K562 (cell line): Measurements from ENCODE around the gene ADSS1. TPM values are rescaled to one million over a fixed set of nuclear protein-coding genes. Genes with fewer than 3 reads are reported as not detected.

ENCODE experiments used
- ATAC-seq: fragments of 200-7000 bp; cut with Tn5 transposase; 3 replicates; pipeline ENCODE4 v1.9.1; 2020; ENCODE audit warnings: moderate library complexity
- BruUV-seq: library from RNA; stranded (reverse); fragments of 400-500 nt; replicated peaks from 2 replicates; lab custom pipeline; 2021; lab: Mats Ljungman, UMichigan
- CTCF ChIA-PET: fragments of 300-600 bp; formaldehyde crosslinking; extraction: SDS; loops from one replicate; lab custom pipeline; 2021; ENCODE audit warnings: low intra/inter-chr PET ratio; lab: Yijun Ruan, JAX
- POLR2A ChIA-PET: fragments of 300-600, 350-650 bp; sonication (Branson Sonifier 250); formaldehyde crosslinking; extraction: SDS; loops from one replicate; lab custom pipeline; 2021; ENCODE audit warnings: antibody characterized with exemption, inconsistent platforms; lab: Yijun Ruan, JAX
- DNase-seq, 4 experiments: peaks; one replicate each; pipeline versions ENCODE4 v3.0.0 to v3.0.0-alpha.2; 2011 to 2018; ENCODE audit warnings: low spot score in 3 of 4, mixed read lengths in 3 of 4; ENCODE audit errors: extremely low read depth in 1 of 4
- FAIRE-seq: peaks from 2 replicates; lab custom pipeline; 2011; peaks lifted over from hg19 to GRCh38; lab: Jason Lieb, UNC
- H2AFZ ChIP-seq: 2 replicates; pipeline ENCODE4 v1.6.0; 2011; ENCODE audit warnings: low read depth, low read length, control low read depth, inconsistent platforms
- H3K27ac ChIP-seq: fragments of 200-600 bp; 3 replicates; pipeline ENCODE4 v1.8.0; 2011; ENCODE audit warnings: low read depth, mild to moderate bottlenecking, control low read depth, inconsistent platforms, low read length, moderate library complexity, mixed read lengths; ENCODE audit errors: extremely low read depth
- H3K27me3 ChIP-seq, 2 experiments: fragments of 300-600 bp in 1 of 2; 2 replicates in 1 of 2; 3 replicates in 1 of 2; pipeline versions ENCODE4 v1.6.0 to v1.8.0; 2011; ENCODE audit warnings: inconsistent platforms in 2 of 2, low read length in 2 of 2, mild to moderate bottlenecking in 1 of 2, mixed read lengths in 1 of 2, moderate library complexity in 1 of 2; ENCODE audit not compliant: control insufficient read depth in 2 of 2, insufficient read depth in 2 of 2
- H3K36me3 ChIP-seq: fragments of 300-600 bp; 3 replicates; pipeline ENCODE4 v1.8.0; 2011; ENCODE audit warnings: mild to moderate bottlenecking, low read length, inconsistent platforms; ENCODE audit not compliant: control insufficient read depth, insufficient read depth
- H3K4me1 ChIP-seq, 2 experiments: fragments of 200-600 bp in 1 of 2; replicated peaks in 1 of 2; 2 replicates in 1 of 2; 3 replicates in 1 of 2; pipeline versions ENCODE4 v1.5.1 to v1.8.0; 2011; ENCODE audit warnings: inconsistent platforms in 2 of 2, low read length in 2 of 2, mild to moderate bottlenecking in 1 of 2, mixed read lengths in 1 of 2, moderate library complexity in 1 of 2; ENCODE audit not compliant: control insufficient read depth in 2 of 2, insufficient read depth in 2 of 2
- H3K4me2 ChIP-seq: 2 replicates; pipeline ENCODE4 v1.6.1; 2011; ENCODE audit warnings: low read length, control low read depth, inconsistent platforms, mixed read lengths; ENCODE audit not compliant: insufficient read depth
- H3K4me3 ChIP-seq: fragments of 200-600 bp; sonication (generic), shearing (Covaris generic); 2 replicates; pipeline ENCODE4 v1.5.1; 2016; ENCODE audit warnings: control low read depth, inconsistent platforms
- H3K79me2 ChIP-seq: fragments of 200-600 bp; 3 replicates; pipeline ENCODE4 v1.8.0; 2011; ENCODE audit warnings: low read length, inconsistent platforms; ENCODE audit not compliant: control insufficient read depth, insufficient read depth
- H3K9ac ChIP-seq, 2 experiments: 2 replicates each; pipeline versions ENCODE4 v1.6.0 to v1.6.1; 2011; ENCODE audit warnings: low read depth in 2 of 2, low read length in 2 of 2, control low read depth in 1 of 2, inconsistent platforms in 1 of 2, mild to moderate bottlenecking in 1 of 2, mixed read lengths in 1 of 2; ENCODE audit not compliant: insufficient read depth in 1 of 2
- H3K9me1 ChIP-seq: one replicate; pipeline ENCODE4 v1.6.0; 2011; ENCODE audit warnings: inconsistent platforms, mild to moderate bottlenecking, low read length, moderate library complexity; ENCODE audit not compliant: control insufficient read depth, insufficient read depth
- H3K9me3 ChIP-seq: replicated peaks from 2 replicates; pipeline ENCODE4 v1.5.1; 2011; ENCODE audit warnings: low read depth, low read length, inconsistent platforms; ENCODE audit not compliant: control insufficient read depth, insufficient read depth
- H4K20me1 ChIP-seq: replicated peaks from 2 replicates; pipeline ENCODE4 v1.6.1; 2011; ENCODE audit warnings: low read length, inconsistent platforms, mixed read lengths; ENCODE audit not compliant: control insufficient read depth, insufficient read depth
- ARHGAP35 ChIP-seq: fragments of 450-650 bp; IDR thresholded peaks from 2 replicates; pipeline ENCODE4 v1.6.1; 2018; ENCODE audit not compliant: partially characterized antibody
- ARID2 ChIP-seq: fragments of 450-650 bp; IDR thresholded peaks from 2 replicates; pipeline ENCODE4 v1.6.1; 2017; ENCODE audit warnings: antibody characterized with exemption, mild to moderate bottlenecking
- BMI1 ChIP-seq: fragments of 150-350 bp; IDR thresholded peaks from 2 replicates; pipeline ENCODE4 v1.6.1; 2014; ENCODE audit warnings: low read length
- CHD7 ChIP-seq: fragments of 200-600 bp; sonication (generic); IDR thresholded peaks from one replicate; pipeline ENCODE4 v1.6.1; 2012; ENCODE audit warnings: mild to moderate bottlenecking, low read depth, low read length, inconsistent platforms
- EGR1 ChIP-seq: fragments of 450-650 bp; conservative IDR thresholded peaks from 2 replicates; pipeline ENCODE4 v1.6.1; 2017; ENCODE audit warnings: mild to moderate bottlenecking
- ESRRA ChIP-seq: fragments of 450-650 bp; IDR thresholded peaks from 2 replicates; pipeline ENCODE4 v1.6.1; 2014; ENCODE audit warnings: low read depth, mild to moderate bottlenecking, moderate library complexity, borderline replicate concordance
- GABPA ChIP-seq: fragments of 200-800 bp; sonication (Bioruptor generic); conservative IDR thresholded peaks from 2 replicates; pipeline ENCODE4 v1.6.1; 2016; ENCODE audit warnings: low read depth, missing genetic modification characterization, missing compliant biosample characterization
- ILK ChIP-seq: fragments of 450-650 bp; IDR thresholded peaks from 2 replicates; pipeline ENCODE4 v1.6.1; 2016; ENCODE audit warnings: missing genetic modification characterization, low read depth, mild to moderate bottlenecking, missing compliant biosample characterization, moderate library complexity, borderline replicate concordance
- SMARCA4 ChIP-seq: fragments of 450-650 bp; IDR thresholded peaks from 2 replicates; pipeline ENCODE4 v1.6.1; 2016
- USF1 ChIP-seq: sonication (generic); formaldehyde crosslinking; IDR thresholded peaks from 2 replicates; pipeline ENCODE4 v1.9.0; 2022; ENCODE audit warnings: mild to moderate bottlenecking, missing genetic modification reagents
- ZC3H11A ChIP-seq: IDR thresholded peaks from 2 replicates; pipeline ENCODE4 v1.6.1; 2012; ENCODE audit warnings: low read depth, low read length, improper control_type of control experiment
- ZNF232 ChIP-seq: sonication (generic); formaldehyde crosslinking; IDR thresholded peaks from 2 replicates; pipeline ENCODE4 v1.8.0; 2022; ENCODE audit warnings: mild to moderate bottlenecking, missing genetic modification reagents
- ZNF41 ChIP-seq: fragments of 250-450 bp; sonication (Bioruptor Pico); conservative IDR thresholded peaks from 2 replicates; pipeline ENCODE4 v1.4.0; 2020; ENCODE audit warnings: mild to moderate bottlenecking
- WGBS: fragments of 100-300 bp; shearing (Covaris generic); methylation state at CpG from one replicate; pipeline ENCODE4 v1.1.6; 2016; ENCODE audit warnings: low coverage, mixed read lengths; ENCODE audit not compliant: insufficient coverage; ENCODE audit errors: missing lambda C conversion rate; 5-methylcytosine and 5-hydroxymethylcytosine counted together
- in situ Hi-C: fragments of 300-500 bp; cut with MboI; formaldehyde crosslinking; loops from 4 replicates; pipeline ENCODE4 v1.15.0; 2018; ENCODE audit warnings: inconsistent platforms, mixed read lengths
- intact Hi-C: fragments of 100-400 bp; cut with micrococcal nuclease; formaldehyde crosslinking; loops from 2 replicates; pipeline ENCODE4 v1.14.2; 2022
- polyA plus RNA-seq, 8 experiments: library from polyadenylated mRNA; depleted of rRNA in 4 of 8; stranded (reverse) in 5 of 8; unstranded in 3 of 8; fragments of >200 nt; fragmentation: Nextera tagmentation in 2 of 8; fragmentation: Illumina TruSeq in 1 of 8; extraction: Ambion mirVana in 2 of 8; extraction: Trizol in 1 of 8; gene quantifications; 2 replicates each; pipeline versions ENCODE4 v1.2.1 to v1.2.3, GENCODE V29; 2011 to 2014; ENCODE audit warnings: inconsistent platforms in 1 of 8, missing spikeins in 1 of 8
- total RNA-seq, 7 experiments: library from RNA; depleted of rRNA in 6 of 7; stranded (reverse); fragments of >200 nt in 6 of 7; fragmentation: Illumina TruSeq in 2 of 7; extraction: Trizol in 2 of 7; gene quantifications; 2 replicates each; pipeline versions ENCODE4 v1.2.1 to v1.2.3, GENCODE V29; 2011 to 2021; ENCODE audit warnings: low replicate concordance in 1 of 7

Gene ADSS1
- total and polyA plus RNA-seq, 9 of the 15 experiments (the other 6 are each of a cell fraction or from before 2014, with no cell fraction given), result 0.53 to 5.9 (median 3.9) TPM

GRCh38 chr14:104782808-104783139 lies 58.7 kb downstream of the ADSS1 start:
- H3K27me3 ChIP-seq, result no peaks in the 10 kb centered on the region
- no peak for FAIRE-seq
- H2AFZ ChIP-seq, result no peak overlapping the region
- no peak overlapping the region for H3K9ac ChIP-seq
- no peak for DNase-seq
- ChIA-PET POLR2A (no interaction called here), CTCF (no interaction called here)
- in situ Hi-C loops (no loop called here), intact Hi-C loops (no loop called here)
- peaks cover 31% of the 10 kb centered on the region; the same call in 1 of the 3 replicates for H3K36me3 ChIP-seq
- 93% methylated on average over 2 of the region's 13 CpGs for WGBS
- ATAC-seq, result no peak
- H3K27ac ChIP-seq, result no peak overlapping the region
- H3K9me1 ChIP-seq, result no peaks in the 10 kb centered on the region
- no peak overlapping the region for H3K4me2 ChIP-seq
- no peaks in the 10 kb centered on the region for H3K9me3 ChIP-seq
- no peaks in the 10 kb centered on the region; the same call in 1 of the 2 replicates for H4K20me1 ChIP-seq
- H3K4me3 ChIP-seq, result no peak overlapping the region
- BruUV-seq, result no TSS peak
- H3K79me2 ChIP-seq, result no peaks in the 10 kb centered on the region; the same call in 2 of the 3 replicates
- peaks cover 0 to 38% of the 10 kb centered on the region in 2 experiments; a peak in 2 of 5 replicates for H3K4me1 ChIP-seq
- no peak for TF ChIP-seq BMI1
- no peak for TF ChIP-seq USF1 (CRISPR knock-in tag)
- no peak for TF ChIP-seq ZNF41
- TF ChIP-seq ZC3H11A, result no peak
- TF ChIP-seq ZNF232 (CRISPR knock-in tag), result no peak
- no peak for TF ChIP-seq ARHGAP35
- no peak for TF ChIP-seq GABPA (tag)
- no peak for TF ChIP-seq EGR1
- TF ChIP-seq ILK (tag), result no peak
- TF ChIP-seq ESRRA, result no peak
- TF ChIP-seq CHD7, result no peak
- no peak for TF ChIP-seq SMARCA4
- no peak for TF ChIP-seq ARID2
